Progenitor cell of endocrine pancreas (in vitro differentiated cells): ENCODE measurements around the gene SNX32. TPM values are rescaled to one million over a fixed set of nuclear protein-coding genes. Genes with fewer than 3 reads are reported as not detected.
A peak's percentile ranks its signal among the peaks of the same experiment; 100 is the strongest.

ENCODE experiments used
- DNase-seq: peaks from one replicate; pipeline ENCODE4 v3.0.0; 2021; ENCODE audit warnings: low spot score; ENCODE audit not compliant: unreplicated experiment
- H3K27ac Mint-ChIP-seq: 2 replicates; pipeline ENCODE4 v1.8.0; 2021; ENCODE audit warnings: mild to moderate bottlenecking, moderate library complexity, mixed read lengths
- H3K27me3 Mint-ChIP-seq: 2 replicates; pipeline ENCODE4 v1.8.0; 2021; ENCODE audit warnings: mixed read lengths
- H3K36me3 Mint-ChIP-seq: 2 replicates; pipeline ENCODE4 v1.8.0; 2022; ENCODE audit warnings: mixed read lengths; ENCODE audit not compliant: insufficient read depth
- H3K4me1 Mint-ChIP-seq: 2 replicates; pipeline ENCODE4 v1.8.0; 2021; ENCODE audit warnings: low read depth, mixed read lengths
- H3K4me3 Mint-ChIP-seq: 2 replicates; pipeline ENCODE4 v1.8.0; 2021; ENCODE audit warnings: low read depth, mild to moderate bottlenecking, moderate library complexity, mixed read lengths
- H3K9me3 Mint-ChIP-seq: 2 replicates; pipeline ENCODE4 v1.8.0; 2021; ENCODE audit warnings: low read depth, mixed read lengths
- total RNA-seq: library from RNA; stranded (reverse); gene quantifications from 2 replicates; pipeline ENCODE4 v1.2.1, GENCODE V29; 2021
- TF ChIP-seq, protein P1 (sequence below): fragments of 200-600 bp; sonication (generic); IDR thresholded peaks from one replicate; pipeline ENCODE4 v1.5.0; 2021; ENCODE audit warnings: antibody characterized with exemption, mild to moderate bottlenecking; ENCODE audit not compliant: unreplicated experiment

SNX32 gene
- total RNA-seq, 1 donor from 2014 or later, result 4.6 TPM

DNA sequence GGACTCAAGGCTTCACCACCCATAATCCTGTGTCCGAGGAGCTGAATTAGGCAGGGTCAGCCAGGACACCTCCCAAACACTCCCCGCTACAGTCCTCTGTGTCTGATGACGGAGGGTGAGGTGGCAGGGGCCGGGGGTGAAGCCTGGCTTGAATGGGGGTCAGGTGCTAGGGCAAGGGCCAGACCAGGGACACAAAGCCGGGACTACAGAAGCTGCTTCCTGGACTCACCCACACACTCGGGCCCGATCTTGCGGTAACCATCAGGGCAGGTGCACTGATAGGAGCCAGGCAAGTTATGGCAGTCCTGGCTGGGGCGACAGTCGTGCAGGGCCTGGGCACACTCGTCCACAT, 36.5 kb downstream of the SNX32 start:
- TF ChIP-seq, protein P1, sequence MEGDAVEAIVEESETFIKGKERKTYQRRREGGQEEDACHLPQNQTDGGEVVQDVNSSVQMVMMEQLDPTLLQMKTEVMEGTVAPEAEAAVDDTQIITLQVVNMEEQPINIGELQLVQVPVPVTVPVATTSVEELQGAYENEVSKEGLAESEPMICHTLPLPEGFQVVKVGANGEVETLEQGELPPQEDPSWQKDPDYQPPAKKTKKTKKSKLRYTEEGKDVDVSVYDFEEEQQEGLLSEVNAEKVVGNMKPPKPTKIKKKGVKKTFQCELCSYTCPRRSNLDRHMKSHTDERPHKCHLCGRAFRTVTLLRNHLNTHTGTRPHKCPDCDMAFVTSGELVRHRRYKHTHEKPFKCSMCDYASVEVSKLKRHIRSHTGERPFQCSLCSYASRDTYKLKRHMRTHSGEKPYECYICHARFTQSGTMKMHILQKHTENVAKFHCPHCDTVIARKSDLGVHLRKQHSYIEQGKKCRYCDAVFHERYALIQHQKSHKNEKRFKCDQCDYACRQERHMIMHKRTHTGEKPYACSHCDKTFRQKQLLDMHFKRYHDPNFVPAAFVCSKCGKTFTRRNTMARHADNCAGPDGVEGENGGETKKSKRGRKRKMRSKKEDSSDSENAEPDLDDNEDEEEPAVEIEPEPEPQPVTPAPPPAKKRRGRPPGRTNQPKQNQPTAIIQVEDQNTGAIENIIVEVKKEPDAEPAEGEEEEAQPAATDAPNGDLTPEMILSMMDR, result no peak
- Mint-ChIP-seq H3K27me3 (no peaks in the 10 kb centered on the region), H3K4me3 (peak overlapping the region; percentile 41)

GRCh38 chr11:65870706-65871681, 37.2 kb downstream of the SNX32 start:
- no peak overlapping the region for H3K27ac Mint-ChIP-seq
- peaks cover 7% of the 10 kb centered on the region for H3K4me1 Mint-ChIP-seq
- peaks cover 5% of the 10 kb centered on the region for H3K36me3 Mint-ChIP-seq
- H3K27me3 Mint-ChIP-seq, result no peaks in the 10 kb centered on the region
- DNase-seq, result no peak
- H3K4me3 Mint-ChIP-seq, result peak overlapping the region; percentile 73
- TF ChIP-seq, protein P1, result no peak
- no peaks in the 10 kb centered on the region for H3K9me3 Mint-ChIP-seq

More for the DNA sequence above, 36.5 kb downstream of the SNX32 start:
- Mint-ChIP-seq H3K36me3 (peaks cover 5% of the 10 kb centered on the region), H3K4me1 (peaks cover 7% of the 10 kb centered on the region), H3K9me3 (no peaks in the 10 kb centered on the region), H3K27ac (no peak overlapping the region)
- no peak for DNase-seq

DNA sequence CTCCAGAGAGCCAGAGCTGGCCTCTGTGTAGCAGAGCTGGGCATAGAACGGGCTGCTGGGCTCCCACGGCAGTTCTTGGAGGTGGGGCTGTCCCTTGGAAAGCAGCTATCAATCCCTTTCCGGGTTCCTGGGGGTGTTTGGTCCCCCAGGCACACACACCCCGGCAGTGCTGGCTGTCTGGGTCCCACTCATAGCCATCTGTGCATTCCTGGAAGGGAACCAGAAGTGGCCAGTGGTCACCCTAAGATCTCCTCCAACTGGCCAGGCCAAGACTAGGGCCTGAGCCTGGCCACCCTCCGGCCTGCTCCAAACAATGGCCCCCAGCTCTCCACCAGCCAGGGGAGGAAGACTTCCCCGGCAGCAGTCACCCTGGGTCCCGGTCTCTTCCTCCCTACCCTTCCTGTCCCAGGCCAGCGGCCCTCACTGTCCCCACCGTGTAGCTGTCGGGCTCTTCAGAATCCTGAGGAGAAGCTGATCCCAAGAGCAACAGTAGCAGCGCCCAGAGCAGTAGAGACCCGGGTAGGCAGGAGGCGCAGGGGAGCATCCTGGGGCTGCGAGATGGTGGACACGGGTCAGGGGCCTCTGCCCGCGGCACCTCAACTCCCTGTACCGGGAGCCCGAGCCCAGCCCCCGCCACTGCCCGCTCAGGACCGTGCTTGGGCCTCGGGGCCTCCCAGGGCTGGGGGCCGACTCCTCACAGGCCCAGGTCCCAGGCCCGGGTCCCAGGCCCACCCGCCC, 38.2 kb downstream of the SNX32 start:
- peak; percentile 42 for DNase-seq
- Mint-ChIP-seq H3K9me3 (no peaks in the 10 kb centered on the region), H3K4me1 (peaks cover 7% of the 10 kb centered on the region)

DNA sequence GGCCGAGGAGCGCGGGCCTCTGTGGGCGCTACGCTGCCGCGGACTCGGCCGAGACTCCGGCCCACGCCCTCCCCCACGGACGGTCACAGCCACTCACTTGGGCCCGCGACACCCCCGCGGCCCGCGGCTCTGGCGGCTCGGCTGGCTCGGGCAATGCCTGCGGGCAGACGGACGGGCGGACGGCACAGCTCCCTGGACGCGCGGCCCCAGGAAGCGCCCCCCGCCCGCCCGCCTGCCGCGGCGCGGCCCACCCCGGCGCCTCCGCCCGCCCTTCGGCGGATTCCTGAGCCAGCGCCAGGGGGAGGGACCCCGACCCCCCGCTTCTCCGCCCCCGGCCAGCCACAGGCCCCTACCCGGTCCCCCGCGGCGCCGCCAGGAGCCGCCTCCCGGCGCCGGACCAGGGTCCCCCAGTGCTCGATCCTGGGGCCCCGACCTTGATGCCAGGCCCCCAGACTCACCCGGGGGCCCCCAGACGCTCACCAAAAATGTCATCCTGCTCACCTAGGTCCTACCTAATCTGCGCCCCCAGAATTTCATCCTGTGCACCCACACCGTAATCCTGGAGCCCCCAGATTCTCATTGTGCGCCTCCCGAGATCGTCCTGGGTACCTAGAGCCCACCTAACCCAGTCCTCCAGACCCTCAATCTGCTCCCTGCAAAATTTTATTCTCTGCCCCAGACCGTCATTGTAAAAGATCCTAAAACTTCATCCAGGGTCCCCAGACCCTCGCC, 39.0 kb downstream of the SNX32 start, which contains the start of gene EFEMP2:
Gene EFEMP2 (minus strand): TSS at position 215 of the 732 bp plus-strand sequence. CDS start 446 bp downstream, outside the sequence.
- peaks cover 7% of the 10 kb centered on the region for H3K4me1 Mint-ChIP-seq
- H3K36me3 Mint-ChIP-seq, result no peaks in the 10 kb centered on the region
- TF ChIP-seq, protein P1, result peak; percentile 7
- H3K9me3 Mint-ChIP-seq, result no peaks in the 10 kb centered on the region
- peak; percentile 35 for DNase-seq
- peak within 1 kb of the TSS; percentile 92 for H3K4me3 Mint-ChIP-seq
- H3K27me3 Mint-ChIP-seq, result no peaks in the 10 kb centered on the region
- H3K27ac Mint-ChIP-seq, result peak within 1 kb of the TSS; percentile 79

More for the DNA sequence above, 38.2 kb downstream of the SNX32 start:
- H3K27ac Mint-ChIP-seq, result peak overlapping the region; percentile 79
- TF ChIP-seq, protein P1, result peak; percentile 28
- no peaks in the 10 kb centered on the region for H3K27me3 Mint-ChIP-seq
- peak overlapping the region; percentile 73 for H3K4me3 Mint-ChIP-seq
- peaks cover 4% of the 10 kb centered on the region for H3K36me3 Mint-ChIP-seq
